Activated B cell treated with CpG ODN at 0.5 μM for 24 hours (primary cell): ENCODE measurements around the gene FAM200A. TPM values are rescaled to one million over a fixed set of nuclear protein-coding genes. Genes with fewer than 3 reads are reported as not detected.
A peak's percentile ranks its signal among the peaks of the same experiment; 100 is the strongest.
"Not testable (repeated sequence)": the region's sequence is repeated elsewhere in the genome, so short reads cannot be mapped to it uniquely, and the experiment has no call there.

ENCODE experiments used
- ATAC-seq: fragments of 200-7000 bp; cut with Tn5 transposase; one replicate; pipeline ENCODE4 v1.10.0; 2021; ENCODE audit warnings: low read depth, mild to moderate bottlenecking, moderate library complexity
- CTCF ChIA-PET: fragments of 350-600 bp; sonication (Branson Sonifier 250); formaldehyde crosslinking; loops from one replicate; lab custom pipeline; 2021; ENCODE audit warnings: antibody characterized with exemption; lab: Charles Lee
- POLR2A ChIA-PET: fragments of 350-600 bp; sonication (Branson Sonifier 250); formaldehyde crosslinking; loops from one replicate; lab custom pipeline; 2021; ENCODE audit warnings: antibody characterized with exemption; lab: Charles Lee
- DNase-seq: peaks from one replicate; pipeline ENCODE4 v3.0.0; 2022
- H3K27ac Mint-ChIP-seq: one replicate; pipeline ENCODE4 v1.8.0; 2020; ENCODE audit warnings: mixed read lengths
- H3K27me3 Mint-ChIP-seq: one replicate; pipeline ENCODE4 v1.8.0; 2021; ENCODE audit warnings: mixed read lengths
- H3K36me3 Mint-ChIP-seq: one replicate; pipeline ENCODE4 v1.8.0; 2021; ENCODE audit warnings: low read depth, mixed read lengths
- H3K4me1 Mint-ChIP-seq: one replicate; pipeline ENCODE4 v1.8.0; 2021; ENCODE audit warnings: mixed read lengths
- H3K4me3 Mint-ChIP-seq: one replicate; pipeline ENCODE4 v1.8.0; 2020; ENCODE audit warnings: mild to moderate bottlenecking, mixed read lengths
- H3K9me3 Mint-ChIP-seq: one replicate; pipeline ENCODE4 v1.8.0; 2020; ENCODE audit warnings: mixed read lengths
- intact Hi-C: fragments of 100-400 bp; cut with micrococcal nuclease; formaldehyde crosslinking; loops from one replicate; pipeline ENCODE4 v1.15.1; 2024
- total RNA-seq: library from RNA; stranded (reverse); gene quantifications from 2 replicates; pipeline ENCODE4 v1.2.3, GENCODE V29; 2022
- TF ChIP-seq, protein P1 (sequence below): fragments of 200-600 bp; IDR thresholded peaks from one replicate; pipeline ENCODE4 v1.8.0; 2022; ENCODE audit warnings: antibody characterized with exemption, mild to moderate bottlenecking

FAM200A gene
- total RNA-seq, 1 donor from 2014 or later: 9.3 TPM

DNA sequence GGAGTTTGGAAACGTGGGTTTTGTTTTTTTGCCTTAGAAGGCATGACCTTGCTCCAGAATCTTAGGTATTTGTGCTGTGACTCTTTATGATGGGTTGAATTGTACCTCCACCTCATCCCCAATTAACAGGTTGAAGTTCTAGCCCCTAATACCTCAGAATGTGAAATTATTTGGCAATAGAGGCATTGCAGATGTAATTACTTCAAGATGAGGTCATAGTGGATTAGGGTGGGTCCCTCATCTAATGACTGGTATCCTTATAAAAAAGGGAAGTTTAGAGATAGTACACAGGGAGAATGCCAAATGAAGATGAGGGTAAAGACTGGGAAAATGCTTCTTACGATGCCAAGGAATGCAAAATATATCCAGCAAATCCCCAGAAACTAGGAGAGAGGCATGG is 3.0 kb upstream of the FAM200A start:
- H3K4me1 Mint-ChIP-seq: peaks cover 49% of the 10 kb centered on the region
- POLR2A ChIA-PET: no interaction called here

DNA sequence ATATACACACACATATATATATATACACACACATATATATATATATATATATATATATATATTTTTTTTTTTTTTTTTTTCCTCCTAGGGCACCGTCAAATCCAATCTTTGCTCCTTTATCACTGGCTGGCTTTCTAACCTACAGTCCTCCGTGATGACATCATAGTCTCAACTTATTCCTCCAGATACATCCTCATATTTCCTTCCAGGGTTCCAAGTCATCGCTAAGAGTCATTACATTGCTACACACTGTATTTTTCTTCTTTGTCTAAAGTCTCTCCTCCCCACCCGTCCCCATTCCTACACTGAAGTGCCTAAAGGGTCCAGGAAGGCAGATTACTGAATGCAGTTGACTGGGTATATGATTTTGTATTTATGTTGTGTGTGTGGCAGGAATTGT is 1.1 kb upstream of the FAM200A start:
- ATAC-seq: no peak
- intact Hi-C loops: loop anchor here (10.0 kb wide), 3 partner anchors 178 to 678 kb away; partner anchors contain the start of genes ARPC1B, TMEM130, TRIM4 and TRRAP
- no peak overlapping the region for H3K4me3 Mint-ChIP-seq
- H3K4me1 Mint-ChIP-seq: peaks cover 44% of the 10 kb centered on the region
- H3K36me3 Mint-ChIP-seq: peaks cover 46% of the 10 kb centered on the region
- peaks cover 3% of the 10 kb centered on the region for H3K9me3 Mint-ChIP-seq
- ChIA-PET CTCF (no interaction called here), POLR2A (interaction anchor here (1.5 kb wide), 1 partner anchor 53 kb away, joined by 4 read pairs; the partner anchor contains the start of gene ZNF394)
- no peaks in the 10 kb centered on the region for H3K27me3 Mint-ChIP-seq
- H3K27ac Mint-ChIP-seq: no peak overlapping the region
- TF ChIP-seq, protein P1, sequence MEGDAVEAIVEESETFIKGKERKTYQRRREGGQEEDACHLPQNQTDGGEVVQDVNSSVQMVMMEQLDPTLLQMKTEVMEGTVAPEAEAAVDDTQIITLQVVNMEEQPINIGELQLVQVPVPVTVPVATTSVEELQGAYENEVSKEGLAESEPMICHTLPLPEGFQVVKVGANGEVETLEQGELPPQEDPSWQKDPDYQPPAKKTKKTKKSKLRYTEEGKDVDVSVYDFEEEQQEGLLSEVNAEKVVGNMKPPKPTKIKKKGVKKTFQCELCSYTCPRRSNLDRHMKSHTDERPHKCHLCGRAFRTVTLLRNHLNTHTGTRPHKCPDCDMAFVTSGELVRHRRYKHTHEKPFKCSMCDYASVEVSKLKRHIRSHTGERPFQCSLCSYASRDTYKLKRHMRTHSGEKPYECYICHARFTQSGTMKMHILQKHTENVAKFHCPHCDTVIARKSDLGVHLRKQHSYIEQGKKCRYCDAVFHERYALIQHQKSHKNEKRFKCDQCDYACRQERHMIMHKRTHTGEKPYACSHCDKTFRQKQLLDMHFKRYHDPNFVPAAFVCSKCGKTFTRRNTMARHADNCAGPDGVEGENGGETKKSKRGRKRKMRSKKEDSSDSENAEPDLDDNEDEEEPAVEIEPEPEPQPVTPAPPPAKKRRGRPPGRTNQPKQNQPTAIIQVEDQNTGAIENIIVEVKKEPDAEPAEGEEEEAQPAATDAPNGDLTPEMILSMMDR: no peak
- no peak for DNase-seq

More for the DNA sequence above, 3.0 kb upstream of the FAM200A start:
- TF ChIP-seq, protein P1: no peak
- CTCF ChIA-PET: no interaction called here
- Mint-ChIP-seq H3K9me3 (no peaks in the 10 kb centered on the region), H3K27me3 (no peaks in the 10 kb centered on the region), H3K27ac (no peak overlapping the region), H3K36me3 (peaks cover 43% of the 10 kb centered on the region), H3K4me3 (no peak overlapping the region)
- intact Hi-C loops: loop anchor here (10.0 kb wide), 3 partner anchors 180 to 680 kb away; partner anchors contain the start of genes ARPC1B, TMEM130, TRIM4 and TRRAP
- DNase-seq (no peak), ATAC-seq (no peak)

DNA sequence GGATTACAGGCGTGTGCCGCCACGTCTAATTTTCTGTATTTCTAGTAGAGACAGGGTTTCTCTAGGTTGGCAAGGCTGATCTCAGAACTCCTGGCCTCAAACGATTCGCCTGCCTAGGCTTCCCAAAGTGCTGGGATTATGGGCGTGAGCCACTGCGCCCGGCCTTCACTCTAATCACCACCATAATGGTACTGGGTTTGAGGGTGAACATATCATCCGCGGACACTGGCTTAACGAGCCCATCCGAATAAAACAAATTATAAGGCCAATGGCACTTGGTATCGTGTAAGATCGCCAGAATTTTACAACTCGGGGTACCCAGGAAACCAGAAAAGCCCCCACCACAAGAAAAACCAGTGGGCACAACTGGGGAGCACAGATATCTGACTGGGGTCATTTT is 580 bp downstream of the FAM200A start:
- Mint-ChIP-seq H3K36me3 (peaks cover 56% of the 10 kb centered on the region), H3K27ac (peak overlapping the region; percentile 87), H3K27me3 (no peaks in the 10 kb centered on the region), H3K4me1 (peaks cover 30% of the 10 kb centered on the region), H3K4me3 (peak overlapping the region; percentile 91), H3K9me3 (peaks cover 3% of the 10 kb centered on the region)
- ATAC-seq: peak; percentile 8
- CTCF ChIA-PET: no interaction called here
- TF ChIP-seq, protein P1: no peak
- DNase-seq: no peak
- intact Hi-C loops: loop anchor here (10.0 kb wide), 3 partner anchors 177 to 677 kb away; partner anchors contain the start of genes ARPC1B, TMEM130, TRIM4 and TRRAP
- POLR2A ChIA-PET: interaction anchor here (1.2 kb wide), 4 partner anchors 46 to 51 kb away, joined by 4 to 31 read pairs (median 14); partner anchors contain the start of genes ZKSCAN5 and ZNF394

DNA sequence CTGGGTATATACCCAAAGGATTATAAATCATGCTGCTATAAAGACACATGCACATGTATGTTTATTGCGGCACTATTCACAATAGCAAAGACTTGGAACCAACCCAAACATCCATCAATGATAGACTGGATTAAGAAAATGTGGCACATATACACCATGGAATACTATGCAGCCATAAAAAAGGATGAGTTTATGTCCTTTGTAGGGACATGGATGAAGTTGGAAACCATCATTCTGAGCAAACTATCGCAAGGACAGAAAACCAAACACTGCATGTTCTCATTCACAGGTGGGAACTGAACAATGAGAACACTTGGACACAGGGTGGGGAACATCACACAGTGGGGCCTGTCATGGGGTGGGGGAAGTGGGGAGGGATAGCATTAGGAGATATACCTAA is 2.4 kb downstream of the FAM200A start:
- POLR2A ChIA-PET, H3K27ac Mint-ChIP-seq: not testable (repeated sequence)

DNA sequence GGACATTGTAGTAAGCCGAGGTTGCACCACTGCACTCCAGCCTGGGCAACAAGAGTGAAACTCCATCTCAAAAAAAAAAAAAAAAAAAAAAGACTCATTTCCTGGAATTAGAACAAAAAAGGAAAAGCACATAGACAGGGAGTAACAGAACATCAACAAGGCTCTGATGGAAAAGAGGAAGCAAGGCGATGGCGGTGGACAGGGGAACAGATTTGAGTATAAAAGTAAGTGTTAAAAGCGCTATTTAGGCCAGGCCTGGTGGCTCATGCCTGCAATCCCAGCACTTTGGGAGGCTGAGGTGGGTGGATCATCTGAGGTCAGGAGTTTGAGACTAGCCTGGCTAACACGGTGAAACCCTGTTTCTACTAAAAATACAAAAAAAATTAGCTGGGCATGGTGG is 6.6 kb downstream of the FAM200A start:
- intact Hi-C loops, H3K4me3 Mint-ChIP-seq, DNase-seq, H3K27me3 Mint-ChIP-seq, CTCF ChIA-PET, H3K4me1 Mint-ChIP-seq, H3K27ac Mint-ChIP-seq, ATAC-seq: not testable (repeated sequence)
- POLR2A ChIA-PET: interaction anchor here (0.6 to 0.7 kb wide), 2 partner anchors 58 to 1211 kb away, joined by 4 to 5 read pairs; no protein-coding TSS in a partner anchor
- Mint-ChIP-seq H3K9me3 (peaks cover 17% of the 10 kb centered on the region), H3K36me3 (peaks cover 35% of the 10 kb centered on the region)

More for the DNA sequence above, 2.4 kb downstream of the FAM200A start:
- H3K36me3 Mint-ChIP-seq: peaks cover 47% of the 10 kb centered on the region
- H3K4me3 Mint-ChIP-seq, H3K9me3 Mint-ChIP-seq, H3K27me3 Mint-ChIP-seq, intact Hi-C loops, DNase-seq, ATAC-seq, CTCF ChIA-PET: not testable (repeated sequence)
- peaks cover 24% of the 10 kb centered on the region for H3K4me1 Mint-ChIP-seq

DNA sequence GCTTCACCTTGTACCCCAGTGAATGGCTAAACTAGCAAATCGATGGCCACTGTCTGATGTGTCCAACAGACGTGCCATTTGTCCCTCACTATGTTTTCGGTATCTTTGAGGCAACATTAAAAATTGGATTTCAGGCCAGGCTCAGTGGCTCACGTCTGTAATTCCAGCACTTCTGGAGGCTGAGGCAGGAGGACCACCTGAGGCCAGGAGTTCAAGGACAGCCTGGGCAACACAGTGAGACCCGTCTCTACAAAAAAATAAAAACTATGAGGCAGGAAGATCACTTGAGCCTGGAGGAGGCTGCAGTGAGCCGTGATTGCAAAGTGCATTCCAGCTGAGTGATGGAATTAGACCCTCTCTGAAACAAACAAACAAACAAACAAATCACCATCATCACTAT is 8.0 kb downstream of the FAM200A start:
- intact Hi-C loops: no loop called here
- ChIA-PET POLR2A (interaction anchor here (0.7 kb wide), 1 partner anchor 8 kb away, joined by 5 read pairs; no protein-coding TSS in a partner anchor), CTCF (no interaction called here)
- Mint-ChIP-seq H3K36me3 (peaks cover 31% of the 10 kb centered on the region), H3K9me3 (peaks cover 18% of the 10 kb centered on the region), H3K27me3 (no peaks in the 10 kb centered on the region), H3K4me3 (no peak overlapping the region), H3K4me1 (no peaks in the 10 kb centered on the region), H3K27ac (no peak overlapping the region)
- ATAC-seq (no peak), DNase-seq (no peak)
- TF ChIP-seq, protein P1: no peak
